MM.1S (cell line): ENCODE results near the gene RCAN1.

Source experiments
- EZH2 ChIP-seq: fragments of 300-600 bp; sonication (generic); optimal IDR thresholded peaks from 2 replicates; pipeline ENCODE3; 2017; ENCODE audit warnings: low read depth, mild to moderate bottlenecking, antibody characterized with exemption, low read length, mixed read lengths
- TF ChIP-seq, protein P1 (sequence below): fragments of 300-600 bp; sonication (generic); IDR thresholded peaks from 2 replicates; pipeline ENCODE4 v1.5.1; 2016; ENCODE audit warnings: antibody characterized with exemption, low read length, mixed read lengths

DNA sequence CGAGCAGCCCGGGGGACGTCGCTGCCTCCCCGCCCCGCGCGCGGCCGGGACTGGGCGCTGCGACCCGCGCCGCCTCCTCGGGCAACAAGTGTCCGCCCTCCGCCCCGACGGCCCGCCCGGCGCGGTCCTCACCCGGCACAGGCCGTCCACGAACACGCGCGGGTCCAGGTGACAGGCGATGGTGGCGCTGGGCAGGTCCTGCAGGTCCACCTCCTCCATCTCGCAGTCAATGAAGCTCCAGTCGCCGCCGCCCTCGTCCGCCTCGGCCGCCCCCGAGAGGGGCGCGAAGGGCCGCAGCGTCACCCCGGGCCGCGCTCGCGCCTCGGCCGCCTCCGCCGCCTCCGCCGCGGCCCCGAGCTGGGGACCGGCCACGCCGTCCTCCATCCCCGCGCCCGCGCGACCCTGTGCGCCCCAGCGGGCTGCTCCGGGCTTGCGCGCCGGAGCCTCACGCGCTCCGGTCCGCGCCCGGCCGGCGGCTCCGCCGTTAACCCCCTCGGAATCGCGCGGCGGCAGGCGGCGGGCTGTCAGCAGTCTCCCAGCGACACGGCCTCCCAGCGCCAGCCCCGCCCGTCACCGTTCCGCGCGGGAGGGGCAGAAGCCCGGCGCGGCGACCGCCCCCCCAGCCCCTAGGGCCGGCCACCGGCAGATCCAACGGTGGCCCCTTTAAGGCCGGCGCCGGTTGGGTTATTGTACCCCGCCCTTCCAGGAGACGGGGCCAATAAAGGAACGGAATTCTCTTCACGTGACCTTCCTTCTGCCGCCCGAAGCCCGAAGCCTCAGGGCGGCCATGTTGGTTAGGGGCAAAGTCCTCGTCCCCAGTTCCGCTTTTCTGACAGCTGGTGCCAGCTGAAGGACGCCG, at the start of gene RCAN1:
- TF ChIP-seq, protein P1, sequence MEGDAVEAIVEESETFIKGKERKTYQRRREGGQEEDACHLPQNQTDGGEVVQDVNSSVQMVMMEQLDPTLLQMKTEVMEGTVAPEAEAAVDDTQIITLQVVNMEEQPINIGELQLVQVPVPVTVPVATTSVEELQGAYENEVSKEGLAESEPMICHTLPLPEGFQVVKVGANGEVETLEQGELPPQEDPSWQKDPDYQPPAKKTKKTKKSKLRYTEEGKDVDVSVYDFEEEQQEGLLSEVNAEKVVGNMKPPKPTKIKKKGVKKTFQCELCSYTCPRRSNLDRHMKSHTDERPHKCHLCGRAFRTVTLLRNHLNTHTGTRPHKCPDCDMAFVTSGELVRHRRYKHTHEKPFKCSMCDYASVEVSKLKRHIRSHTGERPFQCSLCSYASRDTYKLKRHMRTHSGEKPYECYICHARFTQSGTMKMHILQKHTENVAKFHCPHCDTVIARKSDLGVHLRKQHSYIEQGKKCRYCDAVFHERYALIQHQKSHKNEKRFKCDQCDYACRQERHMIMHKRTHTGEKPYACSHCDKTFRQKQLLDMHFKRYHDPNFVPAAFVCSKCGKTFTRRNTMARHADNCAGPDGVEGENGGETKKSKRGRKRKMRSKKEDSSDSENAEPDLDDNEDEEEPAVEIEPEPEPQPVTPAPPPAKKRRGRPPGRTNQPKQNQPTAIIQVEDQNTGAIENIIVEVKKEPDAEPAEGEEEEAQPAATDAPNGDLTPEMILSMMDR = no peak
- TF ChIP-seq EZH2 = no peak
